ENCODE measurements around the gene SLCO3A1.

DNA sequence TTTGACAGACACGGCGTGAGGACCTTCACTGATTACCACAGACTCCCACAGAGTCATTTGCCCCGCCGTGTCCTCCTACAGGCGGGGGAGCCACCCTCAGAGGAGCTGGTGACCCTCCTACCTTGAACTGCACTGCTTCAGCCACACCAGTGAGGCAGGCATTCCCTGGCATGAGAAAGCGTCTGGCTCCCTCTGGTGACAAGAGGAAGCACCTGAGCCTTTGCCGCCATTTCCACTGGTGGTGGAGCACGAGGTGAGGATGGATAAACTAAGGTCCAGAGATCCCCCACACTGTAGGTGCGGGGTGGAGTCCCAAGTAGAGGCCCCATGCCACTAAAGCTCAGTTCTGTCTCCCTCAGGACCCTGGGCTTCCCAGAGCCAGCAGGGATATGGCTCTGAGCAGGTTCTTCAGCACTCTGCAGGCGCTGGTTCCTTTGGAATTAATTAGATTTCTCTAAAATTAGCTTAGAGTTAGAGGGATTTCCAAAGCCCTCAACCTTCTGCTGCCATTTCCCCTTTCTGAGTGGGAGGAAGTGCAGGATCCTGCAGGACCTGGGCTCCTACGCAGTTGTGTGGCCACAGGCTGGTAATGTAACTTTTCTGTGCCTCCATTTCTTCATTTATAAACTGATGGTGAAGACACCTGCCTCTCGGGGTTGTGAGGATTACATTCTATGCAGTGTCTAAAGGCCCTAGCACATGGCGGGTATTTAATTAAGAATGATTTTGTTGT, 224.0 kb downstream of the SLCO3A1 start:
- TF ChIP-seq, protein P1, sequence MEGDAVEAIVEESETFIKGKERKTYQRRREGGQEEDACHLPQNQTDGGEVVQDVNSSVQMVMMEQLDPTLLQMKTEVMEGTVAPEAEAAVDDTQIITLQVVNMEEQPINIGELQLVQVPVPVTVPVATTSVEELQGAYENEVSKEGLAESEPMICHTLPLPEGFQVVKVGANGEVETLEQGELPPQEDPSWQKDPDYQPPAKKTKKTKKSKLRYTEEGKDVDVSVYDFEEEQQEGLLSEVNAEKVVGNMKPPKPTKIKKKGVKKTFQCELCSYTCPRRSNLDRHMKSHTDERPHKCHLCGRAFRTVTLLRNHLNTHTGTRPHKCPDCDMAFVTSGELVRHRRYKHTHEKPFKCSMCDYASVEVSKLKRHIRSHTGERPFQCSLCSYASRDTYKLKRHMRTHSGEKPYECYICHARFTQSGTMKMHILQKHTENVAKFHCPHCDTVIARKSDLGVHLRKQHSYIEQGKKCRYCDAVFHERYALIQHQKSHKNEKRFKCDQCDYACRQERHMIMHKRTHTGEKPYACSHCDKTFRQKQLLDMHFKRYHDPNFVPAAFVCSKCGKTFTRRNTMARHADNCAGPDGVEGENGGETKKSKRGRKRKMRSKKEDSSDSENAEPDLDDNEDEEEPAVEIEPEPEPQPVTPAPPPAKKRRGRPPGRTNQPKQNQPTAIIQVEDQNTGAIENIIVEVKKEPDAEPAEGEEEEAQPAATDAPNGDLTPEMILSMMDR (IDR thresholded peaks at IDR 0.05; ENCODE audit: low read depth, low read length) = peak; percentile 89
- TF ChIP-seq EZH2phosphoT487 (IDR thresholded peaks at IDR 0.05; ENCODE audit: low read depth) = no peak
